Dedifferentiated amniotic fluid mesenchymal stem cell (primary cell): ENCODE results near the gene DUS1L.

Experiments used
- DNase-seq: peaks from one replicate; pipeline ENCODE4 v3.0.0-alpha.2; 2016; ENCODE audit errors: extremely low spot score

The DUS1L gene

GRCh38 chr17:82055023-82055964, 10.3 kb downstream of the DUS1L start:
- DNase-seq, result no peak

- no peak for DNase-seq
Observed at GRCh38 chr17:82054351-82055022, 11.1 kb downstream of the DUS1L start.

- no peak for DNase-seq
Observed at GRCh38 chr17:82053556-82054263, 11.9 kb downstream of the DUS1L start.

DNA sequence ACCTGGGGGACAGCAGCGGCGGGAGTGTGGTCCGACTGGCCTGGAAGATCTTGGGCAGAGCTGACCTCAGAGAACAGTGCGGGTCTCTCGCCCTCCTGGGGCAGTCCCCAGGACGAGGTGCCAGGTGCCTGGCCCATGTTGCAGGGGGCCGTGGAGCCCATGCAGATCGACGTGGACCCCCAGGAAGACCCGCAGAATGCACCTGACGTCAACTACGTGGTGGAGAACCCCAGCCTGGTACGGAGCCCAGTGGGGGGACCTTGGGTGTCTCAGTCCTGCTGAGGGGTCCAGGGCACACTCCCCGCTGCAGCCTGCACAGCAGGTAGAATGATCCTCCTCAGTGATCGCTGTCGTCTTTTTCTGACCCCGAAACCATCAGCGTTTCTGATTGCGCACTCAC, 12.5 kb downstream of the DUS1L start:
- DNase-seq, result no peak

- no peak for DNase-seq
Observed at GRCh38 chr17:82052638-82053059, 13.0 kb downstream of the DUS1L start.

GRCh38 chr17:82051776-82052637, 13.6 kb downstream of the DUS1L start, which contains the start of the genes GPS1 and RFNG:
Gene GPS1, plus strand, starts transcription at chr17:82051898. Its CDS starts 34 bp downstream, at chr17:82051932.
Gene RFNG, minus strand, starts transcription at chr17:82051811. Its CDS starts 45 bp downstream, at chr17:82051766.
- DNase-seq, result no peak

GRCh38 chr17:82050761-82051641, 14.6 kb downstream of the DUS1L start:
- no peak for DNase-seq

DNA sequence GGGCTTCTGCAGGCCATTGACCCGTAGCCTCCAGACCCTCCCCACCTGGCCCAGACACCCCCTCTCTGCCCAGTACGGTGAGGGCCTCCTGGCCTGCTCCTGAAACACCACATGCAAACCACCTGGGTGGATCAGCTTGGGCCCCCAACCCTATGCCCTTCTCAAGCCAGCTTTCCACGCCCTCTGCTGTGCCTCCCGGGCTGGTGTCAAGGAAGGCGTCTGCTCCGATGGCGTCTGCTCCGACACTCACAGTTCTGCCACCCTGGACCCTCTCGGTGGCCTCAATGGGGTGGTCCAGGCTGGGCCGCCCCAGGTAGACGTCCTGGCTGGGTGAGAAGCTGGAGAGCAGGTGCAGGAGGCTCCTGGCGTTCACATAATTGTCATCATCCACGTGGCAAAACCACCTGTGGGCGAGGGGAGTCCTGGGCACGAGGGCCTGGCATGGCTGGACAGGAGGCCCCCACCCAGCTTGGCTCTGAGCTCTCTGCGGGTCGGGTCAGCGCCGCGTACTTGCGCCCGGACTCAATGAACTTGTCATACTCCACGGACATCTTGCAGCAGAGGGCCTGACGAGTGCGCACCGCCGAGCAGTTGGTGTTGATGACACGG, 15.3 kb downstream of the DUS1L start:
- no peak for DNase-seq

- DNase-seq, result no peak
Observed at GRCh38 chr17:82049521-82049971, 16.1 kb downstream of the DUS1L start.

DNA sequence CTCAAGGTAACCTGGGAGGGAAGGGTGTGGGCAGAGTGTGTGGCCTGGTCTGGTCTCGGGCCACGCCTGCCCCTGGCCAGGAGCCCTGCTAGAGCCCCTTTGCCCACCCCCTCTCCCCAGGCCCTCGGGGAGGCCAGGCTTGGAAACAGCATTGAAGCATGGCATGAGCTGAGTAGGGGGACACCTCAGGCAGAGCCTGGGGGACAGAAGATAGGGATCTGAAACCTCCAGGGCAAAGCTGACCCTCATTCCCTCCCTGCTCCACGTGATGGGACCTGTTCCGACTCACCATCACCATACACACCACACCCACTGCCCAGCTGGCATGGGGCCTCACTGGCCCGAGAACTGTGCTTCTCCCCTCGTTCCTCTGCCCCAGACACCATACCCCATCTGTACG, 16.5 kb downstream of the DUS1L start:
- no peak for DNase-seq

DNA sequence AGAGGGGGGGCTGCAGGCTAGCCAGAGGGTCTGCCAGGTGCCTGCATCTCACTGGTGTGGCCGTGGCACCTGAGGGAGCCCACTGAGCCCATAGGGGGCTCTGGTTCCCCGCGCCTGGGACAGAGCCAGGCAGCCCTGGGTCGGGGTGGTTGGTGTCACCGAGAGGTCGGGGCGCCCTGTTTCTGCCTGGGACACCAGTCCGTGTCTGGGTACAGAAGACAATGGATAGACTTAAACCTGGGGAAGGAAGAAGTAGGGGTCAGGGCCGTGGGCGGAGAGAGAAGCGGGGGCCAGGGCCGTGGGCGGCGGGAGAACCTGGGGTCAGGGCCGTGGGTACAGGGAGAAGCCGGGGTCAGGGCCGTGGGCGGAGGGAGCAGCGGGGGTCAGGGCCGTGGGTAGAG, 17.0 kb downstream of the DUS1L start:
- no peak for DNase-seq

GRCh38 chr17:82047914-82048570, 17.6 kb downstream of the DUS1L start:
- no peak for DNase-seq

- DNase-seq, result no peak
Observed at GRCh38 chr17:82047379-82047778, 18.2 kb downstream of the DUS1L start.

- DNase-seq, result no peak
Observed at GRCh38 chr17:82046903-82047302, 18.7 kb downstream of the DUS1L start.

DNA sequence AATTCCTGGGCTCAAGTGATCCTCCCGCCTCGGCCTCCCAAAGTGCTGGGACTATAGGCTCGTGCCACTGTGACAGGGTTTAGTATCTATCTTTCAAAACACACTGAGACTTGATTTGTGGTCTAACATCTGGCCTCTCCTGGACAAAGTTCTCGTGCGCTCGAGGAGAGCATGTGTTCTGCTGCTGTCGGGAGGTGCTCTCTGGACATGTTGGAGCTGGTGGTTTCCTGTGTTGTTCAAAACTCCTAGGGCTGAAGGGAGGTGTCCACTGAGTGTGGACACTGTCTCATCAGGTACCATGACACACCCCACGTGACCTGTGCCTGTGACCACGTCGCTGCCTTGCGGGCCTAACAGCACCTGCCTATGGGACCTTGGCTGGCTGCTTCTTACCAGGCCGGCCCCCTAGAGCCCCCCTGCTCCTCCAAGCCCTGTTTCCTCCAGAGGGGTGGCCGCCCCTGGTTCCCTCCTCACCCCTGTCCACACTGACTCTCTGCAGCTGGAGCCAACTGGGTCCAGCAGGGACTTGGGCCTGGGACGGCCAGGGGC, 19.6 kb downstream of the DUS1L start:
- no peak for DNase-seq

DNA sequence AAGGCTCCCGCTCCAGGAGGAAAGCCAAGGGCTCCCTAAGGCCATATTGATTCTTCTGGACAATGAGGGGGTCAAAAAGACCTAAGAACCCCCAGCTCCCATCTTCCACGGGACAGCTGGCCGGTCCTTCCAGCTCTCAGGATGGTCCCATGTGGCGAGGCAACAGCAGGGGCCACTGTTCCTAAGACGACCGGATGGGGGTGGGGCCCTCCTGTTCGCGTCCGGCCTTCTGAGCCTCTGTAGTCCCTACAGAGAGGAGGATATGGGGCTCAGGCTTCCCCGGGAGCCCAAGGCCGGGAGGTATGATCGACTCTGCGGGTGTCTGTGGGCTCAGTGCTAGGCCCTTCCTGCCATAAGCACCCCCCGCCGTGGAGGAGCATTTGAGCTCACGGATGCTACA, 22.1 kb downstream of the DUS1L start:
- no peak for DNase-seq

DNA sequence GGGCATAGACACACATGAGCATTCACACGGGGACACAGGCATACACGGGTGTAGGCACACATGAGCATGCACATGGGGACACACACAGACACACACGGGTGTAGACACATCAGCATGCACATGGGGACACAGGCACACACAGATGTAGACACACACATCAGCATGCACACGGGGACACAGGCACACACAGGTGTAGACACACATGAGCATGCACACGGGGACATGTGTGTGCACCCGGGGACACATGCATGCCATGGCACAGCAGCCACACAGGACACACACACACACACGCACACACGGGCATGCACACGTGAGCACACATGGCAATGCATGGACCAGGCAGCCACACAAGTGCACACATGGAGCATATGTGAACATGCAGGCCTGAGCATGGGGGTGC, 23.0 kb downstream of the DUS1L start:
- DNase-seq, result no peak

- no peak for DNase-seq
Observed at GRCh38 chr17:82041144-82041814, 24.3 kb downstream of the DUS1L start.
